H9 (cell line): Measurements from ENCODE around the gene MTMR1. TPM values are rescaled to one million over a fixed set of nuclear protein-coding genes. Genes with fewer than 3 reads are reported as not detected.

Source experiments
- DNase-seq: peaks from one replicate; pipeline ENCODE4 v3.0.0-alpha.2; 2017
- H2AFZ ChIP-seq: one replicate; pipeline ENCODE4 v1.6.1; 2013; ENCODE audit warnings: mild to moderate bottlenecking, low read length, control low read depth, moderate library complexity
- H2AK5ac ChIP-seq: 2 replicates; pipeline ENCODE4 v1.6.1; 2013; ENCODE audit warnings: low read length, control low read depth, mixed read lengths; ENCODE audit not compliant: insufficient read length
- H2BK120ac ChIP-seq: one replicate; pipeline ENCODE4 v1.6.1; 2013; ENCODE audit warnings: low read depth, mild to moderate bottlenecking, low read length, control low read depth, inconsistent platforms; ENCODE audit not compliant: poor library complexity, severe bottlenecking
- H2BK12ac ChIP-seq: 2 replicates; pipeline ENCODE4 v1.6.1; 2013; ENCODE audit warnings: low read length, control low read depth, mixed read lengths, low read depth; ENCODE audit not compliant: insufficient read length
- H2BK15ac ChIP-seq: 2 replicates; pipeline ENCODE4 v1.6.1; 2013; ENCODE audit warnings: low read depth, low read length, control low read depth
- H2BK20ac ChIP-seq: one replicate; pipeline ENCODE4 v1.6.1; 2013; ENCODE audit warnings: low read depth, mild to moderate bottlenecking, low read length, control low read depth, inconsistent platforms; ENCODE audit not compliant: poor library complexity, severe bottlenecking
- H2BK5ac ChIP-seq: 2 replicates; pipeline ENCODE4 v1.6.1; 2013; ENCODE audit warnings: low read length, control low read depth, mixed read lengths; ENCODE audit not compliant: insufficient read length
- H3K14ac ChIP-seq: 2 replicates; pipeline ENCODE4 v1.6.1; 2013; ENCODE audit warnings: low read length, control low read depth; ENCODE audit not compliant: insufficient read depth
- H3K18ac ChIP-seq: 2 replicates; pipeline ENCODE4 v1.6.1; 2013; ENCODE audit warnings: low read depth, mild to moderate bottlenecking, mixed read lengths, low read length, control low read depth; ENCODE audit not compliant: insufficient read length
- H3K23ac ChIP-seq: 2 replicates; pipeline ENCODE4 v1.6.1; 2013; ENCODE audit warnings: low read length, control low read depth, mixed read lengths, low read depth; ENCODE audit not compliant: insufficient read length
- H3K23me2 ChIP-seq: 2 replicates; pipeline ENCODE4 v1.6.1; 2013; ENCODE audit warnings: low read depth, mild to moderate bottlenecking, mixed read lengths, low read length, control low read depth; ENCODE audit not compliant: insufficient read length, poor library complexity, severe bottlenecking
- H3K27ac ChIP-seq: 2 replicates; pipeline ENCODE4 v1.5.1; 2013; ENCODE audit warnings: low read length, control low read depth, mixed read lengths, low read depth; ENCODE audit not compliant: insufficient read length
- H3K27me3 ChIP-seq: 2 replicates; pipeline ENCODE4 v1.6.1; 2013; ENCODE audit warnings: low read length, control low read depth, inconsistent platforms; ENCODE audit not compliant: insufficient read depth
- H3K4ac ChIP-seq: 2 replicates; pipeline ENCODE4 v1.6.1; 2013; ENCODE audit warnings: low read depth, mild to moderate bottlenecking, control low read depth, inconsistent platforms, low read length, moderate library complexity
- H3K4me1 ChIP-seq: 2 replicates; pipeline ENCODE4 v1.6.1; 2013; ENCODE audit warnings: low read length, control low read depth, inconsistent platforms; ENCODE audit not compliant: insufficient read depth
- H3K4me2 ChIP-seq: 2 replicates; pipeline ENCODE4 v1.6.1; 2013; ENCODE audit warnings: low read length, control low read depth, mixed read lengths; ENCODE audit not compliant: insufficient read length, insufficient read depth
- H3K56ac ChIP-seq: 2 replicates; pipeline ENCODE4 v1.6.1; 2013; ENCODE audit warnings: low read depth, mild to moderate bottlenecking, mixed read lengths, low read length, control low read depth; ENCODE audit not compliant: insufficient read length
- H3K79me1 ChIP-seq: 2 replicates; pipeline ENCODE4 v1.6.1; 2013; ENCODE audit warnings: low read depth, mild to moderate bottlenecking, moderate library complexity, low read length, control low read depth, inconsistent platforms; ENCODE audit not compliant: insufficient read depth, poor library complexity, severe bottlenecking
- H3K79me2 ChIP-seq: 2 replicates; pipeline ENCODE4 v1.6.1; 2013; ENCODE audit warnings: low read length, control low read depth, inconsistent platforms; ENCODE audit not compliant: insufficient read depth
- H3K9ac ChIP-seq: 2 replicates; pipeline ENCODE4 v1.6.1; 2013; ENCODE audit warnings: low read length, control low read depth, mixed read lengths; ENCODE audit not compliant: insufficient read length; ENCODE audit errors: extremely low read depth
- H3K9me3 ChIP-seq: one replicate; pipeline ENCODE4 v1.6.1; 2013; ENCODE audit warnings: low read depth, low read length, inconsistent platforms; ENCODE audit not compliant: control insufficient read depth
- H3T11ph ChIP-seq: one replicate; pipeline ENCODE4 v1.6.1; 2013; ENCODE audit warnings: mild to moderate bottlenecking, low read length, control low read depth, inconsistent platforms
- H4K20me1 ChIP-seq: one replicate; pipeline ENCODE4 v1.6.1; 2013; ENCODE audit not compliant: control insufficient read depth, insufficient read length, insufficient read depth
- H4K5ac ChIP-seq: 2 replicates; pipeline ENCODE4 v1.6.1; 2013; ENCODE audit warnings: low read depth, mild to moderate bottlenecking, mixed read lengths, low read length, control low read depth; ENCODE audit not compliant: insufficient read length
- H4K8ac ChIP-seq: replicated peaks from 2 replicates; pipeline ENCODE4 v1.6.1; 2013; ENCODE audit warnings: low read length, control low read depth, mixed read lengths, low read depth; ENCODE audit not compliant: insufficient read length
- H4K91ac ChIP-seq: 2 replicates; pipeline ENCODE4 v1.6.1; 2013; ENCODE audit warnings: low read depth, mild to moderate bottlenecking, moderate library complexity, mixed read lengths, low read length, control low read depth; ENCODE audit not compliant: insufficient read length
- H3K27ac Mint-ChIP-seq, 3 experiments: 2 replicates in 2 of 3; 3 replicates in 1 of 3; pipeline ENCODE4 v1.8.0; 2020 to 2021; ENCODE audit warnings: mixed read lengths in 3 of 3, mild to moderate bottlenecking in 1 of 3, moderate library complexity in 1 of 3
- H3K27me3 Mint-ChIP-seq: 2 replicates; pipeline ENCODE4 v1.8.0; 2021; ENCODE audit warnings: low read depth, mild to moderate bottlenecking, moderate library complexity, mixed read lengths
- H3K36me3 Mint-ChIP-seq, 3 experiments: 2 replicates in 2 of 3; 3 replicates in 1 of 3; pipeline ENCODE4 v1.8.0; 2020 to 2021; ENCODE audit warnings: low read depth in 3 of 3, mixed read lengths in 3 of 3; ENCODE audit not compliant: insufficient read depth in 1 of 3
- H3K4me1 Mint-ChIP-seq, 2 experiments: 2 replicates each; pipeline ENCODE4 v1.8.0; 2020; ENCODE audit warnings: mixed read lengths in 2 of 2
- H3K4me3 Mint-ChIP-seq, 2 experiments: 2 replicates in 1 of 2; 3 replicates in 1 of 2; pipeline ENCODE4 v1.8.0; 2020 to 2021; ENCODE audit warnings: mild to moderate bottlenecking in 2 of 2, mixed read lengths in 2 of 2, moderate library complexity in 1 of 2
- H3K9me3 Mint-ChIP-seq, 2 experiments: 2 replicates in 1 of 2; 3 replicates in 1 of 2; pipeline ENCODE4 v1.8.0; 2020; ENCODE audit warnings: mild to moderate bottlenecking in 2 of 2, mixed read lengths in 2 of 2, moderate library complexity in 1 of 2
- CTCF ChIP-seq: fragments of 200-600 bp; sonication (generic); conservative IDR thresholded peaks from 3 replicates; pipeline ENCODE4 v1.8.0; 2021; ENCODE audit warnings: antibody characterized with exemption, mild to moderate bottlenecking
- WGBS: extraction: QIAGEN DNeasy Blood & Tissue Kit; methylation state at CpG from one replicate; pipeline ENCODE4 v1.1.7; 2013; ENCODE audit warnings: missing lambda C conversion rate, low lambda C conversion rate, mixed read lengths; ENCODE audit not compliant: insufficient read length; ENCODE audit errors: extremely low coverage; 5-methylcytosine and 5-hydroxymethylcytosine counted together
- total RNA-seq: library from RNA; stranded (reverse); gene quantifications from 2 replicates; pipeline ENCODE4 v1.2.1, GENCODE V29; 2021

The MTMR1 gene
- total RNA-seq, 1 experiment from 2014 or later, result 25.2 TPM

- Histone ChIP-seq H3K23ac (no peak overlapping the region), H2AK5ac (no peak overlapping the region), H3K79me2 (no peaks in the 10 kb centered on the region), H4K91ac (no peak overlapping the region), H3K56ac (no peak overlapping the region), H2BK120ac (no peak overlapping the region), H3K9ac (no peak overlapping the region), H2BK12ac (no peak overlapping the region), H2AFZ (no peak overlapping the region), H3K23me2 (no peaks in the 10 kb centered on the region), H4K8ac (no peak overlapping the region), H3K27ac (no peak overlapping the region), H4K20me1 (peaks cover 2% of the 10 kb centered on the region), H2BK15ac (no peak overlapping the region), H3T11ph (no peak overlapping the region), H3K4ac (no peak overlapping the region), H3K9me3 (no peaks in the 10 kb centered on the region), H3K14ac (no peak overlapping the region), H3K18ac (no peak overlapping the region), H4K5ac (no peak overlapping the region), H3K4me2 (no peak overlapping the region), H3K79me1 (no peaks in the 10 kb centered on the region), H2BK20ac (no peak overlapping the region), H3K27me3 (no peaks in the 10 kb centered on the region), H2BK5ac (no peak overlapping the region), H3K4me1 (peaks cover 4% of the 10 kb centered on the region; the same call in 1 of the 2 replicates)
- Mint-ChIP-seq H3K4me1 (peaks cover 9 to 24% of the 10 kb centered on the region in 2 experiments), H3K9me3 (peaks cover 64 to 80% of the 10 kb centered on the region in 2 experiments), H3K27me3 (no peaks in the 10 kb centered on the region; the same call in 1 of the 2 replicates), H3K4me3 (no peak overlapping the region), H3K36me3 (peaks cover 13 to 47% (median 25%) of the 10 kb centered on the region in 3 experiments; a peak in 6 of 7 replicates), H3K27ac (no peak overlapping the region)
- no peak for DNase-seq
- no peak for TF ChIP-seq CTCF
- no CpG with 5 or more reads among the region's 8 CpGs for WGBS
Observed at GRCh38 chrX:150761819-150762216, 68.6 kb downstream of the MTMR1 start.
